CD4-positive, alpha-beta T cell (primary cell): ENCODE results near the gene CDC42SE2. TPM values are rescaled to one million over a fixed set of nuclear protein-coding genes. Genes with fewer than 3 reads are reported as not detected.
A peak's percentile ranks its signal among the peaks of the same experiment; 100 is the strongest.

ENCODE experiments used
- ATAC-seq: fragments of 200-7000 bp; cut with Tn5 transposase; one replicate; pipeline ENCODE4 v1.10.0; 2022; ENCODE audit warnings: mild to moderate bottlenecking; ENCODE audit not compliant: poor library complexity
- CTCF ChIA-PET: fragments of 350-600 bp; sonication (Branson Sonifier 250); formaldehyde crosslinking; loops from one replicate; lab custom pipeline; 2021; ENCODE audit warnings: antibody characterized with exemption, inconsistent platforms; lab: Charles Lee
- POLR2A ChIA-PET: fragments of 350-600 bp; sonication (Branson Sonifier 250); formaldehyde crosslinking; loops from one replicate; lab custom pipeline; 2021; ENCODE audit warnings: antibody characterized with exemption, inconsistent platforms; lab: Charles Lee
- DNase-seq, 14 experiments: peaks; one replicate each; pipeline ENCODE4 v3.0.0-alpha.2; 2013 to 2020; ENCODE audit warnings: mixed read lengths in 2 of 14
- H3K27ac ChIP-seq, 2 donors: one replicate each; pipeline versions ENCODE4 v1.5.1 to v1.7.0; 2013; ENCODE audit warnings: low read length in 2 of 2, low read depth in 1 of 2, mild to moderate bottlenecking in 1 of 2
- H3K27me3 ChIP-seq, 2 experiments: 1 replicate in 1 of 2; 2 replicates in 1 of 2; pipeline versions ENCODE4 v1.6.1 to v1.7.0; 2013; ENCODE audit warnings: low read length in 2 of 2, control low read depth in 1 of 2, mild to moderate bottlenecking in 1 of 2, moderate library complexity in 1 of 2; ENCODE audit not compliant: insufficient read depth in 2 of 2, control insufficient read depth in 1 of 2
- H3K36me3 ChIP-seq: one replicate; pipeline ENCODE4 v1.6.1; 2013; ENCODE audit warnings: low read length, control low read depth; ENCODE audit not compliant: insufficient read depth
- H3K4me1 ChIP-seq: one replicate; pipeline ENCODE4 v1.6.1; 2013; ENCODE audit warnings: low read length, control low read depth; ENCODE audit not compliant: insufficient read depth
- H3K4me3 ChIP-seq: one replicate; pipeline ENCODE4 v1.5.1; 2013; ENCODE audit warnings: mild to moderate bottlenecking, low read length, moderate library complexity
- H3K9me3 ChIP-seq, 2 experiments: 1 replicate in 1 of 2; 2 replicates in 1 of 2; pipeline versions ENCODE4 v1.6.1 to v1.7.0; 2013; ENCODE audit warnings: low read length in 2 of 2, mild to moderate bottlenecking in 2 of 2, control low read depth in 1 of 2, moderate library complexity in 1 of 2; ENCODE audit not compliant: control insufficient read depth in 1 of 2, insufficient read depth in 1 of 2
- H3K27ac Mint-ChIP-seq: one replicate; pipeline ENCODE4 v1.8.0; 2020; ENCODE audit warnings: mixed read lengths
- H3K27me3 Mint-ChIP-seq: one replicate; pipeline ENCODE4 v1.8.0; 2021; ENCODE audit warnings: mixed read lengths
- H3K36me3 Mint-ChIP-seq: one replicate; pipeline ENCODE4 v1.8.0; 2021; ENCODE audit warnings: low read depth, mixed read lengths
- H3K4me1 Mint-ChIP-seq: one replicate; pipeline ENCODE4 v1.8.0; 2021; ENCODE audit warnings: low read depth, mixed read lengths
- H3K4me3 Mint-ChIP-seq: one replicate; pipeline ENCODE4 v1.8.0; 2020; ENCODE audit warnings: mild to moderate bottlenecking, mixed read lengths
- H3K9me3 Mint-ChIP-seq: one replicate; pipeline ENCODE4 v1.8.0; 2020; ENCODE audit warnings: mixed read lengths
- intact Hi-C, 2 experiments: fragments of 100-400 bp; cut with DNase I in 1 of 2; cut with micrococcal nuclease in 1 of 2; formaldehyde crosslinking; loops; one replicate each; pipeline versions ENCODE4 v1.15.1 to v1.9.0; 2023 to 2025; cut with DNase I, micrococcal nuclease
- total RNA-seq, 174 experiments: library from RNA in 2 of 174; stranded (reverse) in 2 of 174; gene quantifications; one replicate each; pipeline ENCODE4 v1.2.3 and lab custom pipeline; 2021 to 2026
- TF ChIP-seq, protein P1 (sequence below): fragments of 200-600 bp; IDR thresholded peaks from one replicate; pipeline ENCODE4 v1.8.0; 2022; ENCODE audit warnings: antibody characterized with exemption, mild to moderate bottlenecking

CDC42SE2 gene
- total RNA-seq, 2 experiments from 2014 or later = 218 to 230 TPM

- DNase-seq (peak in 3 of 14 experiments; percentile 57 to 73 (median 63)), ATAC-seq (no peak)
- Mint-ChIP-seq H3K4me1 (peaks cover 92% of the 10 kb centered on the region), H3K27me3 (no peaks in the 10 kb centered on the region), H3K9me3 (no peaks in the 10 kb centered on the region), H3K36me3 (peaks cover 49% of the 10 kb centered on the region), H3K4me3 (peak overlapping the region; percentile 52), H3K27ac (peak overlapping the region; percentile 97)
- H3K4me3 ChIP-seq = no peak overlapping the region
- no peaks in the 10 kb centered on the region for H3K27me3 ChIP-seq
- peaks cover 11% of the 10 kb centered on the region for H3K36me3 ChIP-seq
- intact Hi-C loops = loop anchor here in 1 of 2 experiments (2.0 to 5.0 kb wide), 2 partner anchors 17 to 33 kb away; no protein-coding TSS in a partner anchor
- H3K27ac ChIP-seq = peak overlapping the region; percentile 55 to 56
- ChIA-PET POLR2A (interaction anchor here (0.6 to 15.0 kb wide), 10 partner anchors 9 to 220 kb away, joined by 3 to 395 read pairs (median 5); partner anchors contain the start of gene CDC42SE2), CTCF (no interaction called here)
- H3K9me3 ChIP-seq = no peaks in the 10 kb centered on the region
- H3K4me1 ChIP-seq = peaks cover 49% of the 10 kb centered on the region
- TF ChIP-seq, protein P1, sequence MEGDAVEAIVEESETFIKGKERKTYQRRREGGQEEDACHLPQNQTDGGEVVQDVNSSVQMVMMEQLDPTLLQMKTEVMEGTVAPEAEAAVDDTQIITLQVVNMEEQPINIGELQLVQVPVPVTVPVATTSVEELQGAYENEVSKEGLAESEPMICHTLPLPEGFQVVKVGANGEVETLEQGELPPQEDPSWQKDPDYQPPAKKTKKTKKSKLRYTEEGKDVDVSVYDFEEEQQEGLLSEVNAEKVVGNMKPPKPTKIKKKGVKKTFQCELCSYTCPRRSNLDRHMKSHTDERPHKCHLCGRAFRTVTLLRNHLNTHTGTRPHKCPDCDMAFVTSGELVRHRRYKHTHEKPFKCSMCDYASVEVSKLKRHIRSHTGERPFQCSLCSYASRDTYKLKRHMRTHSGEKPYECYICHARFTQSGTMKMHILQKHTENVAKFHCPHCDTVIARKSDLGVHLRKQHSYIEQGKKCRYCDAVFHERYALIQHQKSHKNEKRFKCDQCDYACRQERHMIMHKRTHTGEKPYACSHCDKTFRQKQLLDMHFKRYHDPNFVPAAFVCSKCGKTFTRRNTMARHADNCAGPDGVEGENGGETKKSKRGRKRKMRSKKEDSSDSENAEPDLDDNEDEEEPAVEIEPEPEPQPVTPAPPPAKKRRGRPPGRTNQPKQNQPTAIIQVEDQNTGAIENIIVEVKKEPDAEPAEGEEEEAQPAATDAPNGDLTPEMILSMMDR = no peak
Observed at GRCh38 chr5:131375351-131375750, 111.5 kb downstream of the CDC42SE2 start.

DNA sequence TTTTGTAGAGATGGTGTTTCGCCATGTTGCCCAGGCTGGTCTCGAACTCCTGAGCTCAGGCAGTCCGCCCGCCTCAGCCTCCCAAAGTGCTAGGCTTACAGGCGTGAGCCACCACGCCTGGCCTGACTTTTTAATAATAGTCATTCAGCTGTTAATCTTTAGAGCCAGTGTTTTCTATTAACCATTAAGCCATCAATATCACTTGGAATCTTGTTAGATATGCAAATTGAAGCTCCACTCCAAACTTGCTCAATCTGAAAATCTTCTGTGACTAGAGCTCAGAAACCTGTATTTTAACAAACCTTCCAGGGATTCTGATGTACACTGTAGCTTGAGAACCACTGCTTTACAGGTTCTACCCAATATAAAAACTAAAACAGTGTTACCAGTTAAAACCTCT, 113.5 kb downstream of the CDC42SE2 start:
- DNase-seq = no peak
- CTCF ChIA-PET = interaction anchor here (1.1 to 2.1 kb wide), 5 partner anchors 12 to 113 kb away, joined by 3 to 6 read pairs (median 3); no protein-coding TSS in a partner anchor
- H3K36me3 Mint-ChIP-seq = peaks cover 46% of the 10 kb centered on the region
- TF ChIP-seq, protein P1 = no peak
- peaks cover 3% of the 10 kb centered on the region for H3K9me3 Mint-ChIP-seq
- H3K4me3 Mint-ChIP-seq = no peak overlapping the region
- no peaks in the 10 kb centered on the region for H3K27me3 Mint-ChIP-seq
- H3K4me3 ChIP-seq = no peak overlapping the region
- peaks cover 9% of the 10 kb centered on the region for H3K36me3 ChIP-seq
- H3K27ac ChIP-seq = peak overlapping the region; percentile 97 to 99
- peaks cover 63% of the 10 kb centered on the region for H3K4me1 ChIP-seq
- peak overlapping the region; percentile 97 for H3K27ac Mint-ChIP-seq
- no peaks in the 10 kb centered on the region for H3K9me3 ChIP-seq
- no peaks in the 10 kb centered on the region for H3K27me3 ChIP-seq
- H3K4me1 Mint-ChIP-seq = peaks cover 92% of the 10 kb centered on the region
- no peak for ATAC-seq
- intact Hi-C loops = loop anchor here in 1 of 2 experiments (5.0 kb wide), 1 partner anchor 35 kb away; no protein-coding TSS in a partner anchor
- POLR2A ChIA-PET = interaction anchor here (1.1 to 15.0 kb wide), 9 partner anchors 8 to 109 kb away, joined by 3 to 395 read pairs (median 14); partner anchors contain the start of gene CDC42SE2

GRCh38 chr5:131377785-131378325, 114.0 kb downstream of the CDC42SE2 start:
- Mint-ChIP-seq H3K9me3 (peaks cover 3% of the 10 kb centered on the region), H3K27ac (peak overlapping the region; percentile 97), H3K4me1 (peaks cover 94% of the 10 kb centered on the region), H3K4me3 (peak overlapping the region; percentile 46), H3K27me3 (no peaks in the 10 kb centered on the region), H3K36me3 (peaks cover 42% of the 10 kb centered on the region)
- no peak for ATAC-seq
- intact Hi-C loops = loop anchor here in 1 of 2 experiments (2.0 to 5.0 kb wide), 3 partner anchors 13 to 36 kb away; no protein-coding TSS in a partner anchor
- ChIA-PET CTCF (interaction anchor here (1.1 to 2.4 kb wide), 6 partner anchors 12 to 113 kb away, joined by 3 to 6 read pairs (median 4); no protein-coding TSS in a partner anchor), POLR2A (interaction anchor here (0.9 to 15.0 kb wide), 12 partner anchors 8 to 419 kb away, joined by 3 to 395 read pairs (median 6); partner anchors contain the start of genes CDC42SE2 and FNIP1)
- Histone ChIP-seq H3K27me3 (no peaks in the 10 kb centered on the region), H3K4me3 (no peak overlapping the region), H3K27ac (peak overlapping the region; percentile 97 to 99), H3K9me3 (no peaks in the 10 kb centered on the region), H3K36me3 (peaks cover 9% of the 10 kb centered on the region), H3K4me1 (peaks cover 64% of the 10 kb centered on the region)
- no peak for DNase-seq
- TF ChIP-seq, protein P1 = no peak
